ENCODE data around the gene TMEM178A.

GRCh38 chr2:39661826-39662225 lies 3.9 kb upstream of the TMEM178A start:
- TF ChIP-seq CTCF (IDR thresholded peaks at IDR 0.05; ENCODE audit: insufficient read depth, low read depth, low read length): no peak
- TF ChIP-seq EZH2 (IDR thresholded peaks at IDR 0.05; ENCODE audit: insufficient read depth, low read length): no peak
